Activated CD4-positive, alpha-beta T cell treated with anti-CD3 and anti-CD28 coated beads for 48 hours (primary cell): ENCODE measurements around the gene ATG7.
"Not testable (repeated sequence)": the region's sequence is repeated elsewhere in the genome, so short reads cannot be mapped to it uniquely, and the experiment has no call there.

Experiments used
- DNase-seq: peaks from one replicate; pipeline ENCODE4 v3.0.0-alpha.2; 2020

The ATG7 gene

GRCh38 chr3:11514191-11514821 is 242.1 kb downstream of the ATG7 start:
- DNase-seq = no peak

- DNase-seq = no peak
Observed at GRCh38 chr3:11517601-11518000, 245.4 kb downstream of the ATG7 start.

GRCh38 chr3:11521167-11521566 is 249.0 kb downstream of the ATG7 start:
- no peak for DNase-seq

- no peak for DNase-seq
Observed at GRCh38 chr3:11522398-11522715, 250.2 kb downstream of the ATG7 start.

- DNase-seq = no peak
Observed at GRCh38 chr3:11522953-11523571, 250.9 kb downstream of the ATG7 start.

GRCh38 chr3:11523572-11524101 is 251.4 kb downstream of the ATG7 start:
- no peak for DNase-seq

- DNase-seq = not testable (repeated sequence)
Observed at GRCh38 chr3:11526121-11526520, 253.9 kb downstream of the ATG7 start.

- no peak for DNase-seq
Observed at GRCh38 chr3:11529281-11529680, 257.1 kb downstream of the ATG7 start.

GRCh38 chr3:11530153-11530721 is 258.0 kb downstream of the ATG7 start:
- DNase-seq = no peak

GRCh38 chr3:11532931-11533391 is 260.8 kb downstream of the ATG7 start:
- no peak for DNase-seq

GRCh38 chr3:11534011-11534792 is 262.0 kb downstream of the ATG7 start:
- no peak for DNase-seq

GRCh38 chr3:11534793-11535101 is 262.6 kb downstream of the ATG7 start:
- DNase-seq = no peak

GRCh38 chr3:11535243-11535960 is 263.2 kb downstream of the ATG7 start:
- no peak for DNase-seq

- no peak for DNase-seq
Observed at GRCh38 chr3:11536132-11536935, 264.1 kb downstream of the ATG7 start.

- DNase-seq = no peak
Observed at GRCh38 chr3:11536936-11537612, 264.9 kb downstream of the ATG7 start.

GRCh38 chr3:11538581-11538980 is 266.4 kb downstream of the ATG7 start:
- no peak for DNase-seq

GRCh38 chr3:11539218-11539617 is 267.0 kb downstream of the ATG7 start:
- no peak for DNase-seq

- no peak for DNase-seq
Observed at GRCh38 chr3:11539677-11540076, 267.5 kb downstream of the ATG7 start.

- DNase-seq = no peak
Observed at GRCh38 chr3:11541321-11542303, 269.4 kb downstream of the ATG7 start.

GRCh38 chr3:11542551-11542950 is 270.4 kb downstream of the ATG7 start:
- no peak for DNase-seq
